ENCODE results near the gene SLC11A2. TPM values are rescaled to one million over a fixed set of nuclear protein-coding genes. Genes with fewer than 3 reads are reported as not detected.

Gene SLC11A2
- 29.2 and 36.7 TPM in 2 replicates for total RNA-seq (2014; rRNA removed)
- polyA plus RNA-seq (2012): 15.8 TPM

DNA sequence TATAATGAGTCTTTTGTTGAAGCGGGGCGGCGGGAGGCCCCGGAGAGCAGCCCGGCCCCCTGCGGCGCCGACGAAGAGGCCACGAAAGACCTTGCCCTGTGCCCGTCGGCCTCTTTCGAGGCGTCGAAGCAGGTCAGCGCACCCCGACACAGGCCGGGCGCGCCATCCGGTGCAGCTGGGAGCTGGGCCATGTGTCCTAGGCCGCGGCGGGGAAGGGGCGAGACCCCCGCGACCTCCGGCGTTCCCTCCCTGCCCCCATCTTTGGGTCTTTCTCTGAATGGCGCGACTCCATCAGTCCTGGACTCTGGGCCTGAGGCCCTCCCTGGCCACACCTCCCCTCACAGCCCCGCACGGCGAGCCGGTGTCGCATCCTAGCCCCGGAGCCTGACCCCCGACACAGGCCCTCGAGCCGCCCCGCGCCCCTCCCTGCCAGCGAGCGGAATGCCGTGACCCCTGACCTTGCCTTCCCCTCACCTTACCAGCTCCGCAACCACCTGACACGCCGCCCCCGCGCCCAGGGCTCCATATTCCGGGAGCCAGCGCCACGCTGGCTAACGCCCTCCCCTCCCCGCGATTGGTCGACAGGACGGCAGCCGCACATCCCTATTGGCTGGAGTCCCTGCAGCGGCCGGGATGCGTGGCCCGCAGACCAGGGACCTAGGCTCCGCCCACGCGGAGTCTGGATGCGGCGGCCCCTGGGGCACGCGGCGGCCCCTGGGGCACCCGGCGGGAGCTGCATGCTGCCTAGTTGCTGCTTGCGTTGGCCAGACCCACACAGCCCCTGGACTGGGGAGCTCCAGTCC is at the start of gene SLC11A2:
Gene SLC11A2, minus strand, starts transcription at position 549 of the 803 bp plus-strand sequence. CDS start 15,656 bp downstream, outside the sequence.
- peak; percentile 89 for DNase-seq (ENCODE audit: low read depth)

DNA sequence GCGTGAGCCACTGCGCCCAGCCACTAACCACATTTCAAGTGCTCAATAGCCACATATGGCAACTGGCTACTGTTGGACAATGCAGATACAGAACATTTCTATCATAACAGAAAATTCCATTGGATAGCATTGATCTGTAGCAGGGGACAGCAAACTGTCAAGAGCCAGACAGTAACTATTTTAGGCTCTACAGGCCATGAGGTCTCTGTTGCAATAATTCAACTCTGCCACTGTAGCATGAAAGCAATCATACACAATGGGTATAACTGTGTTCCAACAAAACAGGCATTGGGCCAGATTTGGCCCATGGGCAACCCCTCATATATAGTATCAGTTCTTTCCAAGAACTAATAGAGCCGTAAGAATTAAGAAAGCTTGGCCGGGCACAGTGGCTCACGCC is 49.2 kb upstream of the SLC11A2 start:
- no peak for DNase-seq (ENCODE audit: low read depth)

DNA sequence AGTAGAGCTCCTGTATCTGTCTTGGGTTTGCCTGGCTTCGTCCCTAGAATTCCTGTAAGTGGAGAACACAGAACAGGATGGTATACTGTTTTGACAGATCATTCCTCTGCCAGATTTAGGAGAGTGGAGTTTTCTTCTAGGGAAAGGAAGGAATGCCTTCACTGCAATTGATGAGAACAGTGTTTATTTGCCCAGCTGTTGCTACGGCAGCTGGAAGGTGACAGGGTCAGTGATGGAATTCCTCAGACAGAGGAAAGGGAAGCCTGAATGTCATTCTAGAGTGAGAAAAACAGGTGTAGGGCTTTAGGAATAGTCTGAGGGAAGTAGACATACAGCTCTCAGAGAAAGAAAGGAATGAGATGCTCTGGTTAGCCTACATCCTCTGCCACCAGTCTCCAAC is 45.5 kb upstream of the SLC11A2 start:
- DNase-seq (ENCODE audit: low read depth): peak; percentile 98

DNA sequence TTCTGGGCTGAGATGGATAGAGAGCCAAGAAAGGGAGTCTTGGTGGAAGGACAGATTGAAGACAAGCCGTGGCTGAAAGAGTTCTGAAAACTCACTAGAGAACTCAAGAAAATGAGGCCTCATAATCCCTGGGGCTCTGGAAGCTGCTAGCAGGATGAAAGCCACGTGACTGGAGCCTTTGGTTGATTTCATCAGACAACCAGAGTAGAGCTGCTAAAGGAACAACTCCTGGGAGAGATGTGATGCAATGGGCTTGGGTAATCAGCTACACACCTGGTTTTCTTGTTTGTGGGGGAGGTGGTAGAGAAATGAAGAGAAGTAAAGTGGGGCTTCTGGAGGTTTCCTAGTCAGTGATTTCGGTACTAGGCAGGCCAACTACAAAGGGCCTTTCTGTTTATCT is 43.8 kb upstream of the SLC11A2 start:
- peak; percentile 51 for DNase-seq (ENCODE audit: low read depth)

DNA sequence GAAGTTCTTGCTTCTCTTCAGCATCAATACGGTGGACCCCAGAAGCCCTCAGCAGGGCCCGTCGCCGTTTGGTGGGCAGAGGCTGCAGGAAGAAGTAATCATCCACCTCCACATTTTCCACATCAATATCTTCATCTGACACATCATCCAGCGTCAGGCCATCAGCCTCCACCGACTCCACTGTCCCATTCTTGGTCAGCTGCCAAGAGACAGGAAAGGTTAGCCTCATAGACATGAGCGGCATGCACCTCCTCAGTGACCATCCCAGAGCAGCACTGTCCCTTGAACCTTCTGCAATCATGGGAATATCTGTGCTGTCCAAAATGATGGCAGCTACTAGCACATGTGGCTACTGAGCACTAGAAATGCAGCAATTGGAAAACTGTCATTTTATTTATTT is 41.6 kb upstream of the SLC11A2 start:
- no peak for DNase-seq (ENCODE audit: low read depth)

DNA sequence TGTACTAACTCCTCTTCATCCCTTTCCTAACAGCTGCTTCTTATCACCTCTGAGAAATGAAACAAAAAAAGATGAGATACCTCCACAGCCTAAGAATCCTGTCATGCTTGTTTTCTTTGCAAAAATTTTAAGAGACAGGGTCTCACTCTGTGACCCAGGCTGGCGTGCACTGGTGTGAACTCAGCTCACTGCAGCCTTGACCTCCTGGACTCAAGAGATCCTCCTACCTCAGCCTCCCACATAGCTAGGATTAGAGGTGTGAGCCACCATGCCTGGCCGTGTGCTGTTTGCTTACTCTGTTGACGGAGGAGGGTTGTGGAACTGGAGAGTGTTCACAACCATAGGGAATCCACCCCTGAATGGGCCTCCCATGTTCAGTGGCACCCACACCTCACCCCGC is 41.0 kb upstream of the SLC11A2 start:
- no peak for DNase-seq (ENCODE audit: low read depth)

DNA sequence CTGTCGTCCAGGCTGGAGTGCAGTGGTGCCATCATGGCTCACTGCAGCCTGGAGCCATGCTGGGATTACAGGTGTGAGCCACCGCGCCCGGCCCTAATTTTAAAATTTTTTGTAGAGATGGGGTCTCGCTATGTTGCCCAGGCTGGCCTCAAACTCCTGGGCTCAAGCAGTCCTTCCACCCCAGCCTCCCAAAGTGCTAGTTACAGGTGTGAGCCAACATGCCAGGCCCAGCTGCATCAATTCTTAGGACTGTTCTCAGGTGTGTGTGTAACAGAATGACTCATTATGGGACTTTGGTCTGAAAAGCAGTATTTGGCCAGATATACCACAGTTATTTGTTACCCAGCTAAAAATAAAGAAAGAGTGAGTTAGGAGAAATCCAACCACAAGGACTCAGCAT is 39.3 kb upstream of the SLC11A2 start:
- DNase-seq (ENCODE audit: low read depth): no peak

DNA sequence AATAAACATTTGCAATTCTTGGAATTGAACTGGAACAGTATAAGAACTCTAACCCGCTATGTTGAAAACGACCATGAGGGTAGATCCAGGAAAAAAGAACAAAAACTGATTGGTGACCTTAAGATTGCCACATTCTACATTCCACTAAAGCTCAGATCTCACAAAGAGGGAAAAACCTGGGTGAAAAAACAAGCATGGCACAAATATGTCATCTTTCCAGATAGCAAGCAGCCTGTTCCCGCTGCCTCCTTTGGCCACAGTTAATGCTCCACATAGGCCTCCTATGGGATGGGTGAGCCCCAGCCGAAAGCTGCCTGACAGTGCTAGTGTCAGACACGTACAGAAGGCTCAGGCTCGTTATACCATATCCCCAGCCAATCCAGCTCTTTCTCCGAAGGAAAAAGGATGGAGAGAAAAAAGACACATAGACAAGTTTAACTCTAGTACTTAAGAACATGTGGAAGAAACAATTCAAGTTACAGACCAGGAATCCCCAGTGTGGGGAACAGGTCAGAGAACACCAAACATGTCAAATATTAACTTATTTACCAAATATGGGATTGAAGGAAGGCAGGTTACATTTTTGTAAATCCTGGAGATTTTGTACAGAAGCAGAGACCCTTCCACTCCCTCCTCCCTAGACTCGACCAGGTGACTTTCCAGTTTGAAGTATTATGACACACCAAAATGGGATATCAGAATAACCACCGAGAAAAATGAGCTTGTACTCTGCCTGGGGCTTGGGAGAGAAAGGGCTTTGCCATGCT is 36.6 kb upstream of the SLC11A2 start:
- DNase-seq (ENCODE audit: low read depth): no peak

DNA sequence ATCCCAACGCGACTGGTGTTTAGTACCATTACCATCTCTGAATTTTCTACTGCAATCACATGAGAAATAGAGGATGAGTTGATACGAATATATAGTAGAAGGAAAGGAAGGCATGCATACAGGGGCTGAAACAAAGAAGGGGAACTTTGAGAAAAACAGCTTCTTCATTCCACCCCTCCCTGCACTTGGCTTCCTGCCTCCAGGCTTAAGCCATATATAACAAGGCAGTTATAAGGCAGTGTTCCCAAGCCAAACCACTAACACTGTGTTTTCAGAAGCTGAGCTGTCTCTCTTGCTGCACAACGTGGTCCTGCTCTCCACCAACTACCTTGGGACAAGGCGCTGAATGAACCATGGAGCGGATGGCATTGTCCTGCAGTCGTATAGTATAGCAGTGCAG is 32.9 kb upstream of the SLC11A2 start:
- DNase-seq (ENCODE audit: low read depth): no peak

DNA sequence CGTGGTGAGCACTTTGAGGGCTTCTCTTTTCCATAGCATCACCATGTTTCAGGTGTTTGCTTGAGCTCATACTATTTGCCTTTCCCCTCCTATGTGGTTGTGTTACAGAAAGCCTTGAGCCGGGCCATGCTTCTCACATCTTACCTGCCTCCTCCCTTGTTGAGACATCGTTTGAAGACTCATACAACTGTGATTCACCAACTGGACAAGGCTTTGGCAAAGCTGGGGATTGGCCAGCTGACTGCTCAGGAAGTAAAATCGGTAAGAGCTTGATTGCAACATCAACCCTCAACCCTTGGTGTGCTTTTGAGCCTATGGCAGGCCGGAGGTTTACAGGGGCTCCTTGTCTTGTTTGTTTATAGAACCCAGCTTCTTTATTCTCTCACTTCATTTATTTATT is 30.1 kb upstream of the SLC11A2 start:
- peak; percentile 66 for DNase-seq (ENCODE audit: low read depth)

DNA sequence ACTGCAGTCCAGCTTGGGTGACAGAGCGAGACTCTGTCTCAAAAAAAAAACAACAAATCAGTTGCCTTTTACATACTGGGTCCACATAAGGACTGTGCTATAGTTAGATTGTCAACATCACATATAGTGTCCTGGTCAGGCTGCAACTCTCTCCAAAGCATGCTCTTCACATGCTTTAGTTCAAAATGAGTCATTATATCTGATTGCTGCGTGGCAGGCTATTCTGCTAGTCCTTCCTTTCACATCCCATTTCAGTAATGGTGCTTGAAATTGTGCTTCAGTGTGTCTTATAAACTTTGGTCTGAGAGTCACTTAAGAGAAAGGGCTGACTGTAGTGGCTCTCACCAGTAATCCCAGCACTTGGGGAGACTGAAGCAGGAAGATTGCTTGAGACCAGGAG is 28.9 kb upstream of the SLC11A2 start:
- no peak for DNase-seq (ENCODE audit: low read depth)

DNA sequence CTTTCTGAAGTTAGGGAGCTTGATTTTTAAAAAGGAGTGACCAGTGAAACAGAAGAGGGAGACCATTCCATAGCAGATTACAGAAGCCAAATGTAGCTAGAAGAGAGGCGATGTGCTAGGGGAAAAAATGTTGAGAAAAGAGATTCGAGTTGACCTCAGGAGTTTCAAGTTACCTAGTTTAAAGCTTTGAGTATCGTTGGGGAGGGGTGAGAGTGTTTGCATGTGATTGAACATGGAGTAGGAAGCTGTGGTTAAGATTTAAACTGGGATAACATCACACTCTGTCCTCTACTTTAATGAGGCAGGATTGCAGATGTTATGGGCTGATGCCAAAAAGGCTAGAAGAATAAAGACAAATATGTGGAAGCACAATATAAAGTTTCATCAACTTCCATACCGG is 25.6 kb upstream of the SLC11A2 start:
- peak; percentile 44 for DNase-seq (ENCODE audit: low read depth)

DNA sequence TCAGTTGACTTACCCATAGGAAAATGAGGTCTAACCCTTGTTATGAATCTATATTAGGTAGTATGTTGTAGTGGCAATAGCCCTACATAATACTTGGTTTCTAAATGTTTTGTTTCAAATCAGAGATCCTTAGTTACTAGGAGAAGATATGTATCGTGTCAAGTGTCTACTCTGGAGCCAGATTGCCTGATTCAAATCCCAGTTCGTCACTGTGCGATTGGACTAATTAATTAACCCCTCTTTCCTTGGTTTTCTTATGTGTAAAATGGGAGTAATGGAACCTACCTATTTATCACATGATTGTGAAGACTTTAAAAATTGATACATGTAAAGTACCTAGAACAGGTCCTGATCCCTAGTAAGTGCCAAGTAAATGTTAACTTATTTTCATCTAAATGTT is 23.3 kb upstream of the SLC11A2 start:
- no peak for DNase-seq (ENCODE audit: low read depth)

DNA sequence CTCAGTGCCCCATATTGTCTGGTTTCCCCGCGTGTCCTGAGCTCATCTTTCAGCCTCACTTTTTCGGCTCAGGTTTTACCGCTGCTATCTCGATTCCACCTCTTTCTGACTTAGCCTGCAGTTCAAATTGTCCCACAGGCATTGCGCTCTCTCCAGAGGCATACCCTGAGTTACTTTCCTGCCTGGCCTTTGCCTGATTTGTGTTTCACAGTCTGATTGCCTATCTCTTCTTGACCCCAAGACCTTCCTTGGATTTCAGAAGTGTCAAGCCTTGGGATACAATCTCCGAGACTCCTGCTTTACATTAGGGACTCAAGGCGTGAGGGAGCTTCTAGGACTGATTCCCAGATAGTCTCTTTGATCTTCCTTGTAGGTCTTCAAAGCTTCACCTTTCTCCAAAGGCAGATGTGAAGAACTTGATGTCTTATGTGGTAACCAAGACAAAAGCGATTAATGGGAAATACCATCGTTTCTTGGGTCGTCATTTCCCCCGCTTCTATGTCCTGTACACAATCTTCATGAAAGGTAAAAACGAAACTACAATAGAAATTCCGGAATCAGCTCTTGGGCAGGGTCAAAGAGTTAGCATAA is 22.6 kb upstream of the SLC11A2 start:
- DNase-seq (ENCODE audit: low read depth): no peak

DNA sequence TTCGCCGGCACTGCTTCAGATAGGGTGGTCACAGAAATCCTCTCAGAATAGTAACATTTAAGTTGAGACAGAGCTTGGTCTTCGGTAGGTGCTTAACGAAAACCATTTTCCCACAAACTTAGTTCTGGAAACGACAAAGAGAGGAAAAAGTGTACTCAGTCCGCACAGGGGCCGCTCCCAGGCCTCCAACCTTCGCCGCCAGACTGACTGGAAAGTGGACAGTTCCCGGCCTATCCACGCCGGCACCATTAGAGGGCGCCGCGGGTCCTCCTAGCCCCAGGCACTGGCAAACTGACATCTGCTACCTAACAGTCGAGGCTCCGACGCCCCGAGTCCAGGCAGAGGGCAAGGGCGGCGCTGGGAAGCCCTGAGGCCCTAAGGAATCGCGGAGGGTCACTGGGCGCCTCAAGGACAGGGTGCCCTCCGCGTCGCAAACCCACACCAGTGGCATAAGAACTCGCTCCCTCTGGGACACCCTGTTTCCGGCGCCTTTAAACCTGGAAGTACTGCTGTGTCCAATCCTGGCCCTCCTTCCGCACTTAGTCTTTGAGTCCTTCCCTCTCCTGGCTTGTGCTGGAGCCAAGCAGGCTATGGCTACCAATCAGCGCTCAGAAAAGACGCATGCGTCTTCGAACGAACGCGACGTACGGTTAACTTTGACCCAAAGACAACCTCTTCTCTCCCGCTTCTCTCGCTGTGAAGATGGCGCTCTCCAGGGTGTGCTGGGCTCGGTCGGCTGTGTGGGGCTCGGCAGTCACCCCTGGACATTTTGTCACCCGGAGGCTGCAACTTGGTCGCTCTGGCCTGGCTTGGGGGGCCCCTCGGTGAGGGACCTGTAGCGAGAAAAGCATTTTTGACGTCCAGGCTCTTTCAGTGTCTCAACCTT is 21.7 kb upstream of the SLC11A2 start, which contains the start of gene LETMD1:
Gene LETMD1, plus strand, starts transcription at position 673 of the 886 bp plus-strand sequence. Its CDS starts 30 bp downstream, at position 703.
- DNase-seq (ENCODE audit: low read depth): peak; percentile 98

DNA sequence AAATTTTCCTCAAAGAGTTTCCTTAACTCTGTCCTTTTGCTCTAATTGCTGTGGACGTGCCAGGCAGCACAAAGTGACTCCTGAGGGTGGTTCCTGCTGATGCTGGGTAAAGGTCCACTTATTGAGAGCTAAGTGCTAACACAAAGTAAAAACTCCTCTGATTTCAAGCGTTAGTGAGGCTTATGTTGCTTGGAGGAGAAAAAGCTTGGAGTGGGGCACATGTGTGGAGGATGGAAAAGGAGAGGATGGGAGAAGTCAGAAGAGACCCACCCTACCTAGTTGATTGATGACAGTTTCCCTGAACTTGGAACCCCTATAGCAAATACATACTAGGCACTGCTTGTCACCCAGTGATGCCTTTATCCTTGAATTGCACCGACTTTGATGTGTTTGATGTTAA is 10.1 kb upstream of the SLC11A2 start:
- no peak for DNase-seq (ENCODE audit: low read depth)

DNA sequence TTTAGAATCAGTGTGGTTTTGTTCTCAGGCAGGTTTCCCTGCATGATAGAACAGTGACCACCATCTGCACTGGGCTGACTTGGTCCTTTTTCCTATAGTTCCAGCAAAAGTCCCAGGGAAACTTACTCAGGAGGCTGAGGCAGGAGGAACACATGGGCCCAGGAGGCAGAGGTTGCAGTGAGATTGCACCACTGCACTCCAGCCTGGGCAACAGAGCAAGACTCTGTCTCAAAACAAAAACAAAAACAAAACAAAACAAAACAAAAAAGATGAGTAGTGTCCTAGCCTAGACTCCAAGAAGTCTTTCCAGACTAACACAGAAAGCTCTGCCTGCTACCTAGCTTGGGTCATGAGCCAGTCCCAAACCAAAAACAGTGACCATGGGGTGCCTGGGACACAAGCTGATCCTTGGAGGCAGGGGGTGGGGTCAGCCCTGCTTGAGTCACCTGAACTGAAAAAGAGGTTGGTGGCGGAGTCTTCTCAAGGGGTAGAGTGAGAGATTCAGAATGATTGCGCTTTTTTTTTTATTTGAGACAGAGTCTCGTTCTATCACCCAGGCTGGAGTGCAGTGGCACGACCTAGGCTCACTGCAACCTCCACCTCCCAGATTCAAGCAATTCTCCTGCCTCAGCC is 7.4 kb upstream of the SLC11A2 start:
- no peak for DNase-seq (ENCODE audit: low read depth)

DNA sequence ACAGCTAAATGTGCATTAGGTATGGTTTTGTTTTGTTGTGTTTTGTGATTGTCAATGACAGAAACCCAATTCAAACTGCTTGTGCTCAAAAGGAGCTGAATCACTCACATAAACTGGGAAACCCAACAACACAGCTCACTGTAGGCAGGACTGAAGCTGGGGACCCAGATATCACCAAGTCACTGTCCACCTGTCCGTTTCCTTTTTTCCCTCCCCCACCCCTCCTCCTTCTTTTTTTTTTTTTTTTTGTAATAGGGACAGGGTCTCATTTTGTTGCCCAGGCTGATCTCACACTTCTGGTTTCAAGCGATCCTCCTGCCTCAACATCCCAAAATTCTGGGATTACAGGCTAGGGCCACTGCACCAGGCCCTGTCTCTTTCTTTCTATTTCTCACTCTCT is 6.9 kb upstream of the SLC11A2 start:
- DNase-seq (ENCODE audit: low read depth): no peak

DNA sequence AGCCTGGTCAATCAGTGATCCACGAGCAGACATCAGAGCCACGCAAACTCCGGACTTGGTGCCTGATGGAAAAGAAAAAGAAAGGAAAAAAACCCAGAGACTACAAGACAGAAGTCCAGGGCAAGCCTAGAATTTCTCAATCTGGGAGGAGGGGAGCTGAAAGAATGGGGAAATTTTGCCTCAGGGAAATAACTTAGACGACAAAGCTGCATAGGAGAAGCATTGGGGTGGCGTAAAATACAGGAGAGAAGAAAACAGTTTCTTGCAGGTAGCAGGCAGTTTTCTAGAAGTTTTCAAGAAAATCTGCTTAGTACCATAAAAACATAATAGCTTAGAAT is 2.6 kb upstream of the SLC11A2 start:
- DNase-seq (ENCODE audit: low read depth): no peak

DNA sequence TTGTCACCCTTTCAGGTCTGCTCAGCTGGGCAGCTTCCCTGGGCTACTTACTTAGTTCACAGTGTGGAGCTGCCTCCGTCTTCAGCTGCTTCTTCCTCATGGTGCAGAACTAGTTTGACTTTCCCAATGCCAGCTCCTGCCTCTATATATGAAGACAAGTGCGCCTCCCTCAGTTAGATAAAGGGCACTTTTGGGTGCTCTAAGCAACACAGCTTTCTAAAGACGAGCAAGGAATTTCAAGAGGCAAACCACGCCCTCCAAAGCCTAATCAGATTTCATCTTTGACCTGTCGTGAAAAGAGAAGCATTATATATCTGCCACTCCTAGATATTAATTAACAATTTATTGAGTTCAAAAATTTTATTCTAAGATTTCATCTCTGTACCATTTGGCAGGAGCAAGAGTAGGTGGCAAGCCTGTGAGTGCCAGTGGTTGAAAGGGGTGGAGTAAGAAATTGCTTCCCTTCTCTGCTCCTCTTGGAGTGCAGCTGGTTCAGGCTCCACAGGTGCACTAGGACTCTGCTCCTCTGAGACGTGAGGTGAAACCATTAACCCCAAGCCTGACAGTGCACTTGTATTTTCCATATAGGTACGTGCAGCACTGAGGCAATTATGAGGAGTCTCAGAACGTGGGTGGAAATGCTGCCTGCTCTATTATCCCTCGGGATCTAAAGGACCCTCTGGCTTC is 2.1 kb upstream of the SLC11A2 start:
- peak; percentile 77 for DNase-seq (ENCODE audit: low read depth)
